CD4-positive, alpha-beta T cell (primary cell): ENCODE results near the gene CHAF1A. TPM values are rescaled to one million over a fixed set of nuclear protein-coding genes. Genes with fewer than 3 reads are reported as not detected.

Experiments
- ATAC-seq: fragments of 200-7000 bp; cut with Tn5 transposase; one replicate; pipeline ENCODE4 v1.10.0; 2022; ENCODE audit warnings: mild to moderate bottlenecking; ENCODE audit not compliant: poor library complexity
- CTCF ChIA-PET: fragments of 350-600 bp; sonication (Branson Sonifier 250); formaldehyde crosslinking; loops from one replicate; lab custom pipeline; 2021; ENCODE audit warnings: antibody characterized with exemption, inconsistent platforms; lab: Charles Lee
- POLR2A ChIA-PET: fragments of 350-600 bp; sonication (Branson Sonifier 250); formaldehyde crosslinking; loops from one replicate; lab custom pipeline; 2021; ENCODE audit warnings: antibody characterized with exemption, inconsistent platforms; lab: Charles Lee
- DNase-seq, 14 experiments: peaks; one replicate each; pipeline ENCODE4 v3.0.0-alpha.2; 2013 to 2020; ENCODE audit warnings: mixed read lengths in 2 of 14
- H3K27ac ChIP-seq, 2 donors: one replicate each; pipeline versions ENCODE4 v1.5.1 to v1.7.0; 2013; ENCODE audit warnings: low read length in 2 of 2, low read depth in 1 of 2, mild to moderate bottlenecking in 1 of 2
- H3K27me3 ChIP-seq, 2 experiments: 1 replicate in 1 of 2; 2 replicates in 1 of 2; pipeline versions ENCODE4 v1.6.1 to v1.7.0; 2013; ENCODE audit warnings: low read length in 2 of 2, control low read depth in 1 of 2, mild to moderate bottlenecking in 1 of 2, moderate library complexity in 1 of 2; ENCODE audit not compliant: insufficient read depth in 2 of 2, control insufficient read depth in 1 of 2
- H3K36me3 ChIP-seq: one replicate; pipeline ENCODE4 v1.6.1; 2013; ENCODE audit warnings: low read length, control low read depth; ENCODE audit not compliant: insufficient read depth
- H3K4me1 ChIP-seq: one replicate; pipeline ENCODE4 v1.6.1; 2013; ENCODE audit warnings: low read length, control low read depth; ENCODE audit not compliant: insufficient read depth
- H3K4me3 ChIP-seq: one replicate; pipeline ENCODE4 v1.5.1; 2013; ENCODE audit warnings: mild to moderate bottlenecking, low read length, moderate library complexity
- H3K9me3 ChIP-seq, 2 experiments: 1 replicate in 1 of 2; 2 replicates in 1 of 2; pipeline versions ENCODE4 v1.6.1 to v1.7.0; 2013; ENCODE audit warnings: low read length in 2 of 2, mild to moderate bottlenecking in 2 of 2, control low read depth in 1 of 2, moderate library complexity in 1 of 2; ENCODE audit not compliant: control insufficient read depth in 1 of 2, insufficient read depth in 1 of 2
- H3K27ac Mint-ChIP-seq: one replicate; pipeline ENCODE4 v1.8.0; 2020; ENCODE audit warnings: mixed read lengths
- H3K27me3 Mint-ChIP-seq: one replicate; pipeline ENCODE4 v1.8.0; 2021; ENCODE audit warnings: mixed read lengths
- H3K36me3 Mint-ChIP-seq: one replicate; pipeline ENCODE4 v1.8.0; 2021; ENCODE audit warnings: low read depth, mixed read lengths
- H3K4me1 Mint-ChIP-seq: one replicate; pipeline ENCODE4 v1.8.0; 2021; ENCODE audit warnings: low read depth, mixed read lengths
- H3K4me3 Mint-ChIP-seq: one replicate; pipeline ENCODE4 v1.8.0; 2020; ENCODE audit warnings: mild to moderate bottlenecking, mixed read lengths
- H3K9me3 Mint-ChIP-seq: one replicate; pipeline ENCODE4 v1.8.0; 2020; ENCODE audit warnings: mixed read lengths
- CTCF ChIP-seq: fragments of 200-600 bp; IDR thresholded peaks from one replicate; pipeline ENCODE4 v1.8.0; 2022; ENCODE audit warnings: antibody characterized with exemption, mild to moderate bottlenecking
- intact Hi-C, 2 experiments: fragments of 100-400 bp; cut with DNase I in 1 of 2; cut with micrococcal nuclease in 1 of 2; formaldehyde crosslinking; loops; one replicate each; pipeline versions ENCODE4 v1.15.1 to v1.9.0; 2023 to 2025; cut with DNase I, micrococcal nuclease
- total RNA-seq, 174 experiments: library from RNA in 2 of 174; stranded (reverse) in 2 of 174; gene quantifications; one replicate each; pipeline ENCODE4 v1.2.3 and lab custom pipeline; 2021 to 2026

The CHAF1A gene
- total RNA-seq, 2 experiments from 2014 or later = 27.5 to 27.8 TPM

DNA sequence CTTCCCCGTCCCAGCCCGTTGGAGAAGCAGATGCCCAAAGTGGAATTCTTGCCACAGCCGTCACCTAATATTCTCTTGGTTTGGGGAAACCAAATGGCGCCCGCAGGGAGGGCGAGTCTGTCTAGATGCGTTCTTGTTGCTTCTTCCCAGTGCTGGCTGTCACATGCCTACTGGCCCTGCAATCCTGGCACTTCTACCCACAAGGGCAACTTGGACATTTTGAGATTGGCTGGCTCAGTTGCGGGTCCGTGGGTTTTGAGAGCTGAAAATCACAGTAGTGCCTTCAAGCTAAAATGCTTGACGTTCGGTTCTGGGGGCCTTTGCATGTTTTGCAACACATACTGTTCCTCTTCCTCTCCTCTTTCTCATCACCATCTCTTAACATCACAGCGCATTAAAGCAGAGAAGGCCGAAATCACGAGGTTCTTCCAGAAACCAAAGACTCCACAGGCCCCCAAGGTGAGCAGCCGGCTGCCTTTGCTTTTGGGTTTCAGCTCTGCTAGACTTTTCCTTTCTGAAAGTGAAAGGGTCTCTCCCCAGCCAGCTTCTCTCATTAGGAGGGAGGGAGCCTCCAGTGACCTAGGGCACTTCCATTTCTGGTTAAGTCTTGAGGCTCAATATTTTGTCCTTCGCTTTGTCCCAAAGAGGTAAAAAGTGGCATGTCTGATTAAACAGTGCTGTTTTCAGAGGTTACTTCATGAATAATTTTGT is 21.1 kb downstream of the CHAF1A start:
- Histone ChIP-seq H3K36me3 (peaks cover 8% of the 10 kb centered on the region), H3K27ac (no peak overlapping the region), H3K27me3 (no peaks in the 10 kb centered on the region), H3K4me1 (no peaks in the 10 kb centered on the region), H3K9me3 (no peaks in the 10 kb centered on the region), H3K4me3 (no peak overlapping the region)
- Mint-ChIP-seq H3K27ac (no peak overlapping the region), H3K27me3 (no peaks in the 10 kb centered on the region), H3K4me1 (no peaks in the 10 kb centered on the region), H3K36me3 (peaks cover 22% of the 10 kb centered on the region), H3K4me3 (no peak overlapping the region), H3K9me3 (no peaks in the 10 kb centered on the region)
- ChIA-PET CTCF (no interaction called here), POLR2A (no interaction called here)
- ATAC-seq = no peak
- no peak for DNase-seq
- no peak for TF ChIP-seq CTCF
- intact Hi-C loops = no loop called here

DNA sequence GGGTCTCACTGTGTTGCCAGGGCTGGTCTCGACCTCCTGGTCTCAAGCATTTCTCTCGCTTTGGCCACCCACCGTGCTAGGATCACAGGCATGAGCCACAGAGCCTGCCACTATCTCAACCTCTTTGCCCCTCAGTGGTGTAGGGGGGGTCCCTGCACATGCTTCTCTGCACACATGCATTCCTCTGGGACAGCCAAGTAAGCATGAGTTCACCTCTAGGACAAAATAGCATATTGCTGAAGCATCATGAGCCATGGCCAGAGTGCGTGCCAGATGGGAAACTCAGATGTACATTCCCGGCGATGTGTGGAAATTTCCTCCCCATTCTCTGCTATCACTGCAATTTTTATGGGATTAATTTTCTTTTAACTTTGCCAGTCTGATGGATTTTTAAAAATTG is 23.1 kb downstream of the CHAF1A start:
- no peak for TF ChIP-seq CTCF
- no peaks in the 10 kb centered on the region for H3K4me1 Mint-ChIP-seq
- no peak overlapping the region for H3K4me3 Mint-ChIP-seq
- no peaks in the 10 kb centered on the region for H3K9me3 Mint-ChIP-seq
- Histone ChIP-seq H3K27me3 (no peaks in the 10 kb centered on the region), H3K36me3 (peaks cover 17% of the 10 kb centered on the region), H3K9me3 (no peaks in the 10 kb centered on the region), H3K27ac (no peak overlapping the region), H3K4me3 (no peak overlapping the region), H3K4me1 (no peaks in the 10 kb centered on the region)
- intact Hi-C loops = no loop called here
- no peak overlapping the region for H3K27ac Mint-ChIP-seq
- ChIA-PET CTCF (no interaction called here), POLR2A (no interaction called here)
- peaks cover 31% of the 10 kb centered on the region for H3K36me3 Mint-ChIP-seq
- ATAC-seq (no peak), DNase-seq (no peak)
- no peaks in the 10 kb centered on the region for H3K27me3 Mint-ChIP-seq

DNA sequence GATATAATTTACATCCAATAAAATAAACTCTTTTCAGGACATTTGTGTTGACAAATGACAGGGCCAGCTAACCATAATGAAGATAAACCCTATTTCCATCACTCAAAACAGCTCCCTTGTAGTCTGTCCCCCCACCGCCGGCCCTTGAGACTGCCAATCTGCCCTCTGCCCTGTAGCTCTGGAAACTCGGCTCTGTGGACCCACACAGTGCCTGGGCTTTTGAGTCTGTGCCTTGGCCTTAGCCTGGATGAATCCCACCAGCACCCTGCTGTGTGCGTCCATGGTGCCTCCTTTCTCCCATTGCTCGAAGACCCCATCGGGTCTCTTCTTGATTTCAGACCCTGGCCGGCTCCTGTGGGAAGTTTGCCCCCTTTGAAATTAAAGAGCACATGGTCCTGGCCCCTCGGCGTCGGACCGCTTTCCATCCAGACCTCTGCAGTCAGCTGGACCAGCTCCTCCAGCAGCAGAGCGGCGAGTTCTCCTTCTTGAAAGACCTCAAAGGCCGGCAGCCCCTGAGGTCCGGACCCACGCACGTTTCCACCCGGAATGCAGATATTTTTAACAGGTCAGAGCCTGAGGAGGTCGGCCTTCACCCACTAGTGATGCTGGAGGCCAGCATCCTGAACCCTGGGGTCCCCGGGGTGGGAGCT is 26.0 kb downstream of the CHAF1A start:
- no peaks in the 10 kb centered on the region for H3K9me3 ChIP-seq
- H3K36me3 ChIP-seq = peaks cover 27% of the 10 kb centered on the region
- H3K27ac Mint-ChIP-seq = no peak overlapping the region
- no peak overlapping the region for H3K4me3 Mint-ChIP-seq
- no peaks in the 10 kb centered on the region for H3K27me3 Mint-ChIP-seq
- H3K27me3 ChIP-seq = no peaks in the 10 kb centered on the region
- no peaks in the 10 kb centered on the region for H3K4me1 Mint-ChIP-seq
- DNase-seq (no peak), ATAC-seq (no peak)
- intact Hi-C loops = no loop called here
- ChIA-PET POLR2A (no interaction called here), CTCF (no interaction called here)
- H3K4me1 ChIP-seq = no peaks in the 10 kb centered on the region
- no peak overlapping the region for H3K4me3 ChIP-seq
- H3K27ac ChIP-seq = no peak overlapping the region
- peaks cover 40% of the 10 kb centered on the region for H3K36me3 Mint-ChIP-seq
- H3K9me3 Mint-ChIP-seq = no peaks in the 10 kb centered on the region
- no peak for TF ChIP-seq CTCF
